Heart left ventricle (tissue), 16 donors: ENCODE measurements around the gene ATXN7. TPM values are rescaled to one million over a fixed set of nuclear protein-coding genes. Genes with fewer than 3 reads are reported as not detected.

ENCODE experiments used
- ATAC-seq, 4 donors: fragments of 200-7000 bp; cut with Tn5 transposase; one replicate each; pipeline ENCODE4 v1.9.1; 2020 to 2022; ENCODE audit warnings: moderate library complexity in 4 of 4, mild to moderate bottlenecking in 3 of 4, moderate number of reproducible peaks in 1 of 4
- DNase-seq, 5 donors: peaks; one replicate each; pipeline ENCODE4 v3.0.0-alpha.2; 2020
- H3K27ac ChIP-seq, 12 donors: fragments of 200-600 bp; sonication (generic) in 4 of 12; one replicate each; pipeline versions ENCODE4 v1.5.0 to v1.8.0; 2016 to 2022; ENCODE audit warnings: mild to moderate bottlenecking in 2 of 12
- H3K27me3 ChIP-seq, 9 donors: fragments of 200-600 bp; sonication (generic) in 2 of 9; one replicate each; pipeline versions ENCODE4 v1.5.1 to v1.8.0; 2016 to 2022; ENCODE audit warnings: mild to moderate bottlenecking in 3 of 9
- H3K36me3 ChIP-seq, 9 donors: fragments of 200-600 bp; sonication (generic) in 2 of 9; one replicate each; pipeline versions ENCODE4 v1.5.0 to v1.8.0; 2018 to 2022; ENCODE audit warnings: mild to moderate bottlenecking in 2 of 9
- H3K4me1 ChIP-seq, 12 donors: fragments of 200-600 bp; sonication (generic) in 4 of 12; one replicate each; pipeline versions ENCODE4 v1.5.0 to v1.8.0; 2016 to 2022; ENCODE audit warnings: mild to moderate bottlenecking in 3 of 12
- H3K4me3 ChIP-seq, 12 donors: fragments of 200-600 bp; sonication (generic) in 4 of 12; one replicate each; pipeline versions ENCODE4 v1.5.0 to v1.8.0; 2017 to 2022; ENCODE audit warnings: mild to moderate bottlenecking in 9 of 12, moderate library complexity in 4 of 12
- H3K9me3 ChIP-seq, 12 donors: fragments of 200-600 bp; sonication (generic) in 4 of 12; one replicate each; pipeline versions ENCODE4 v1.5.0 to v1.8.0; 2016 to 2022; ENCODE audit warnings: mild to moderate bottlenecking in 1 of 12
- POLR2A ChIP-seq, 2 donors: fragments of 450-650 bp; IDR thresholded peaks; one replicate each; pipeline ENCODE4 v1.6.1; 2017; ENCODE audit warnings: antibody characterized with exemption in 2 of 2, mild to moderate bottlenecking in 2 of 2, moderate library complexity in 2 of 2
- WGBS, 4 donors: extraction: QIAGEN DNeasy Blood & Tissue Kit in 2 of 4; methylation state at CpG; one replicate each; pipeline versions ENCODE4 v1.1.5 to v1.1.7; 2013 to 2018; 5-methylcytosine and 5-hydroxymethylcytosine counted together
- intact Hi-C, 10 donors: fragments of 100-400 bp; cut with DNase I; formaldehyde crosslinking; loops; one replicate each; pipeline versions ENCODE4 v1.11.1 to v1.14.2; 2022
- polyA plus RNA-seq, 2 donors: library from polyadenylated mRNA; stranded (reverse); fragments of 200-250 nt; gene quantifications; one replicate each; pipeline ENCODE4 v1.2.3, GENCODE V29; 2013
- total RNA-seq, 9 donors: library from RNA; depleted of rRNA in 2 of 9; stranded (reverse); fragments of >200 nt in 2 of 9; fragmentation: NEBNext Ultra II Directional in 3 of 9; extraction: Animal tissue kit (Norgen Biotek cat#: 25700) in 3 of 9; gene quantifications; one replicate each; pipeline versions ENCODE4 v1.1.0 to v1.2.4, GENCODE V29; 2016 to 2023
- TF ChIP-seq, protein P1 (sequence below), 12 donors: fragments of 200-600 bp; sonication (generic) in 4 of 12; IDR thresholded peaks; one replicate each; pipeline versions ENCODE4 v1.5.0 to v1.8.0; 2018 to 2022; ENCODE audit warnings: antibody characterized with exemption in 12 of 12, mild to moderate bottlenecking in 5 of 12
- donor health status: ischemic (EF 13 %, LVEDD 7.1; RV severe dilation, severe dysfunction).
- donor health status: healthy with polysubstance abuse.
- donor health status: DM: no; HTN: yes; CAD: no.
- donor health status: DM: no; HTN: no; CAD: no.
- donor health status: ischemic (EF 25% LVEDD 6.9; RV normal size, moderate dysfunction).
- donor health status: ischemic (EF 25% LVEDD 5.7; RV mildly dilated, moderate dysfunction).
- donor health status: healthy.
- donor health status: DM: yes; HTN: yes; CAD: no.
- donor health status: ischemic (EF 35%, LVEDD 5.7; RV mildly dilated, moderate dysfunction).
- donor health status: nonischemic (EF 11% LVEDD 7.7; RV severe dilation, severe dysfunction).
- donor health status: DM: yes; HTN: yes; CAD: no.
- donor health status: PGD.
- donor health status: ischemic (EF 29% LVEDD 5.4; RV normal size, mild dysfunction).
- donor health status: nonischemic (EF 23%, LVEDD 6.1; RV moderate dilation, normal function).

The ATXN7 gene
- total and polyA plus RNA-seq, 11 donors = 4.5 to 31.4 (median 16.7) TPM

DNA sequence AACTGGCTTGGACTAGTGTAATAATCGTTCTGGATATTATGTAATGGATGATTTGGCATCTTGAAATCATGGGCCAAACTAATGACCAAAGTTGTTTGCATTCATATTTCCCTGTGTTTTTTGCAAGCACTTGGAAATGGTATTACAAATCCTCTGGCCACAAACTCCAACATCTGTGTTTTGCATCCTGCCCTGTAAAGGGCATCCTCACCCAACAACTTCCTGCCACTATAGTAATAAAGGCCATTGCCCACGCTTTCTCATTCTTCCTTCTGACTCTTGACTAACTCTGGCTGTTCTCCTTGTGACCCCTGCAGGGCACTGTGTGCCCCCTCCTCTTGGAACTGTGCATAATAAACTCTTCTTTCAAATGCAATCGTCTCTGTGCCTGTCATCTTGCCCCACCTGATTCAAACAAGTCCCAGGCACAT lies 185.0 kb downstream of the ATXN7 start:
- TF ChIP-seq, protein P1, sequence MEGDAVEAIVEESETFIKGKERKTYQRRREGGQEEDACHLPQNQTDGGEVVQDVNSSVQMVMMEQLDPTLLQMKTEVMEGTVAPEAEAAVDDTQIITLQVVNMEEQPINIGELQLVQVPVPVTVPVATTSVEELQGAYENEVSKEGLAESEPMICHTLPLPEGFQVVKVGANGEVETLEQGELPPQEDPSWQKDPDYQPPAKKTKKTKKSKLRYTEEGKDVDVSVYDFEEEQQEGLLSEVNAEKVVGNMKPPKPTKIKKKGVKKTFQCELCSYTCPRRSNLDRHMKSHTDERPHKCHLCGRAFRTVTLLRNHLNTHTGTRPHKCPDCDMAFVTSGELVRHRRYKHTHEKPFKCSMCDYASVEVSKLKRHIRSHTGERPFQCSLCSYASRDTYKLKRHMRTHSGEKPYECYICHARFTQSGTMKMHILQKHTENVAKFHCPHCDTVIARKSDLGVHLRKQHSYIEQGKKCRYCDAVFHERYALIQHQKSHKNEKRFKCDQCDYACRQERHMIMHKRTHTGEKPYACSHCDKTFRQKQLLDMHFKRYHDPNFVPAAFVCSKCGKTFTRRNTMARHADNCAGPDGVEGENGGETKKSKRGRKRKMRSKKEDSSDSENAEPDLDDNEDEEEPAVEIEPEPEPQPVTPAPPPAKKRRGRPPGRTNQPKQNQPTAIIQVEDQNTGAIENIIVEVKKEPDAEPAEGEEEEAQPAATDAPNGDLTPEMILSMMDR (IDR thresholded peaks at IDR 0.05) = no peak
- no peak for TF ChIP-seq POLR2A (IDR thresholded peaks at IDR 0.05)
- WGBS, 4 donors = 39 to 51% (median 45%) methylated on average over 3 of the region's 3 CpGs
- Histone ChIP-seq H3K4me1 (peaks cover 0 to 6% (median 0%) of the 10 kb centered on the region in 12 donors), H3K27ac (no peak overlapping the region), H3K9me3 (no peaks in the 10 kb centered on the region), H3K36me3 (no peaks in the 10 kb centered on the region), H3K4me3 (no peak overlapping the region), H3K27me3 (no peaks in the 10 kb centered on the region)
- no peak for DNase-seq
- no peak for ATAC-seq
- intact Hi-C loops = no loop called here

GRCh38 chr3:64049136-64049535 lies 185.5 kb downstream of the ATXN7 start:
- no peak for TF ChIP-seq POLR2A (IDR thresholded peaks at IDR 0.05)
- TF ChIP-seq, protein P1 (IDR thresholded peaks at IDR 0.05) = no peak
- no peaks in the 10 kb centered on the region for H3K27me3 ChIP-seq
- no peak overlapping the region for H3K27ac ChIP-seq
- DNase-seq (no peak), ATAC-seq (no peak)
- H3K4me1 ChIP-seq = peaks cover 0 to 9% (median 0%) of the 10 kb centered on the region in 12 donors
- H3K4me3 ChIP-seq = no peak overlapping the region
- no peaks in the 10 kb centered on the region for H3K9me3 ChIP-seq
- no peaks in the 10 kb centered on the region for H3K36me3 ChIP-seq
- intact Hi-C loops = no loop called here
- 78 to 91% (median 84%) methylated on average over 3 of the region's 3 CpGs for WGBS, 4 donors

GRCh38 chr3:64049832-64050231 lies 186.2 kb downstream of the ATXN7 start:
- TF ChIP-seq POLR2A (IDR thresholded peaks at IDR 0.05) = no peak
- TF ChIP-seq, protein P1 (IDR thresholded peaks at IDR 0.05) = no peak
- peaks cover 0 to 10% (median 0%) of the 10 kb centered on the region in 12 donors for H3K4me1 ChIP-seq
- H3K4me3 ChIP-seq = no peak overlapping the region
- H3K27ac ChIP-seq = no peak overlapping the region
- H3K27me3 ChIP-seq = no peaks in the 10 kb centered on the region
- WGBS, 4 donors = 63 to 81% (median 68%) methylated on average over 4 of the region's 4 CpGs
- intact Hi-C loops = no loop called here
- H3K36me3 ChIP-seq = no peaks in the 10 kb centered on the region
- DNase-seq (no peak), ATAC-seq (no peak)
- H3K9me3 ChIP-seq = no peaks in the 10 kb centered on the region

Other genes starting within 250 kb of the ATXN7 start
- not detected for gene SNTN, start 211.2 kb upstream of the ATXN7 start, total RNA-seq
- not detected for gene SNTN, start 211.2 kb upstream of the ATXN7 start, polyA plus RNA-seq
- not detected for gene C3orf49, start 44.6 kb upstream of the ATXN7 start, total RNA-seq
- gene C3orf49, start 44.6 kb upstream of the ATXN7 start, polyA plus RNA-seq = not detected
- 10 to 100 TPM; 63.6 to 97.0 (median 77.4) TPM for gene THOC7, start 62 bp upstream of the ATXN7 start, total RNA-seq
- gene THOC7, start 62 bp upstream of the ATXN7 start, polyA plus RNA-seq = 100 to 1,000 TPM in 1 of 2 donors, 10 to 100 TPM in 1; 76.4 to 171 TPM
- not detected for gene SCAANT1, start 48.5 kb downstream of the ATXN7 start, total RNA-seq
- not detected for gene SCAANT1, start 48.5 kb downstream of the ATXN7 start, polyA plus RNA-seq
- gene PSMD6, start 159.6 kb downstream of the ATXN7 start, total RNA-seq = 10 to 100 TPM; 69.1 to 91.1 (median 82.5) TPM
- gene PSMD6, start 159.6 kb downstream of the ATXN7 start, polyA plus RNA-seq = 100 to 1,000 TPM in 1 of 2 donors, 10 to 100 TPM in 1; 60.1 to 128 TPM